ENCODE data around the gene ATG4C. TPM values are rescaled to one million over a fixed set of nuclear protein-coding genes. Genes with fewer than 3 reads are reported as not detected.

Gene ATG4C
- total and polyA plus RNA-seq, 2 of the 13 experiments (the other 11 are each of a cell fraction or from before 2014, with no cell fraction given): 4.0 to 11.2 TPM

DNA sequence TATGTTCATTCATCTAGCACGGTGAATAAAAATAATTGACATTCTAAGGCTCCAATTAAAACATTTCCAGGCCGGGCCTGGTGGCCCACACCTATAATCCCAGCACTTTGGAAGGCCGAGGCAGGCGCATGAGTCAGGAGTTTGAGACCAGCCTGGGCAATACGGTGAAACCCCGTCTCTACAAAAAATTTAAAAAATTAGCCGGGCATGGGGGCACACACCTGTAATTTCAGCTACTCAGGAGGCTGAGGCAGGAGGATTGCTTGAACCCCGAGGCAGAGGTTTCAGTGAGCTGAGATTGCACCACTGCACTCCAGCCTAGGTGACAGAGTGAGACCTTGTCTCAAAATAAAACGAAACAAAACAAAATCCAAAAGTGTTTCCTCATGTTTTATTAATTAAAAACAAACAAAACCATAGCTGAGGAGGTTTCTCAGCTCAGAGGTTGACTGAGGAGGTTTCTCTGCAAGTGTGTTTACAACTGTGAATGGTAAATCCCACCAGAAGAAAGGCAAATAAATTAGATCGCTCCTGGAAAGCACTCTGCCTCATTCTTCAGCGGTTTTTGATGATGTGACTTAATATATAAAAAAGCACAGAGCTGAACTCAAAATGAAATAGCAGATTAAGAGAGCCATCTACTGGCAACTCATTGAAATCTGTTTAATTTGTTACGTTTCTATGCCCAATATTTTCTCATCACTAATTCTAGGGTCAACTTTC, 37.7 kb upstream of the ATG4C start:
- Histone ChIP-seq H3K9me3 (ENCODE audit: low read length) (peaks cover 7% of the 10 kb centered on the region; the same call in 1 of the 2 replicates), H3K36me3 (replicated peaks in 1 of 2; ENCODE audit: control insufficient read depth in 1 of 2, insufficient read depth in 2 of 2, low read length in 2 of 2) (no peaks in the 10 kb centered on the region), H4K20me1 (ENCODE audit: insufficient read depth, low read length) (no peaks in the 10 kb centered on the region), H3K79me2 (ENCODE audit: insufficient read depth, low read length) (no peaks in the 10 kb centered on the region), H3K4me1 (ENCODE audit: insufficient read depth, low read length) (peaks cover 10% of the 10 kb centered on the region; the same call in 1 of the 2 replicates), H3K9ac (ENCODE audit: insufficient read depth, low read depth, low read length) (no peak overlapping the region), H3K4me2 (ENCODE audit: low read depth, low read length) (no peak overlapping the region), H3K4me3 (replicated peaks in 1 of 3; ENCODE audit: insufficient read depth in 1 of 3, low read depth in 2 of 3, low read length in 3 of 3) (no peak overlapping the region), H3K27ac (ENCODE audit: extremely low read length, insufficient read depth, low read length) (no peak overlapping the region), H2AFZ (ENCODE audit: low read length) (no peak overlapping the region), H3K27me3 (ENCODE audit: control insufficient read depth in 1 of 2, insufficient read depth in 2 of 2, low read length in 2 of 2) (no peaks in the 10 kb centered on the region)
- intact Hi-C loops (cut with micrococcal nuclease; ENCODE audit: unreplicated experiment): loop anchor here (1.0 kb wide), 2 partner anchors 216 to 238 kb away; no protein-coding TSS in a partner anchor
- in situ Hi-C loops (cut with HindIII; ENCODE audit: extremely low pct_ligation_motif_present, low pct_unique_long_range_greater_than_20kb): loop anchor here (10.0 kb wide), 1 partner anchor 211 kb away; no protein-coding TSS in a partner anchor
- ChIA-PET CTCF (ENCODE audit: low intra/inter-chr PET ratio, low total read pairs) (interaction anchor here (1.6 to 2.2 kb wide), 2 partner anchors 215 to 238 kb away, joined by 15 to 16 read pairs; no protein-coding TSS in a partner anchor), POLR2A (interaction anchor here (1.2 to 1.9 kb wide), 3 partner anchors 55 to 216 kb away, joined by 5 to 7 read pairs (median 5); no protein-coding TSS in a partner anchor)
- ATAC-seq (no peak; the same call in 2 of the 3 replicates), FAIRE-seq (peak; percentile 54), DNase-seq (ENCODE audit: low spot score) (peak; percentile 48)
- BruUV-seq (replicated peaks): no TSS peak
- 58% methylated on average over 12 of the region's 12 CpGs for WGBS (ENCODE audit: low lambda C conversion rate)
- TF ChIP-seq SMC3 (IDR thresholded peaks at IDR 0.05; ENCODE audit: low read length) (peak; percentile 51; the same call in 1 of the 2 replicates), ZFP1 (CRISPR knock-in tag; IDR thresholded peaks at IDR 0.05) (no peak), ARID2 (CRISPR knock-in tag; IDR thresholded peaks at IDR 0.05; ENCODE audit: borderline replicate concordance) (no peak), MAFK (conservative IDR thresholded peaks at IDR 0.05 in 1 of 2, IDR thresholded peaks at IDR 0.05 in 1 of 2; ENCODE audit: low read length in 2 of 2) (peak; percentile 9 to 59; a peak in 1 of 4 replicates), MIXL1 (CRISPR knock-in tag; IDR thresholded peaks at IDR 0.05) (peak; percentile 19; the same call in 1 of the 2 replicates), ZNF124 (CRISPR knock-in tag; IDR thresholded peaks at IDR 0.05) (no peak), RAD21 (CRISPR knock-in tag; IDR thresholded peaks at IDR 0.05) (peak; percentile 71), MAFF (IDR thresholded peaks at IDR 0.05; ENCODE audit: low read depth, low read length) (0 out of 2 replicates have a peak, but pooled peaks have one; percentile 15), STAG1 (CRISPR knock-in tag; IDR thresholded peaks at IDR 0.05) (peak; percentile 86)
- TF ChIP-seq, protein P1, sequence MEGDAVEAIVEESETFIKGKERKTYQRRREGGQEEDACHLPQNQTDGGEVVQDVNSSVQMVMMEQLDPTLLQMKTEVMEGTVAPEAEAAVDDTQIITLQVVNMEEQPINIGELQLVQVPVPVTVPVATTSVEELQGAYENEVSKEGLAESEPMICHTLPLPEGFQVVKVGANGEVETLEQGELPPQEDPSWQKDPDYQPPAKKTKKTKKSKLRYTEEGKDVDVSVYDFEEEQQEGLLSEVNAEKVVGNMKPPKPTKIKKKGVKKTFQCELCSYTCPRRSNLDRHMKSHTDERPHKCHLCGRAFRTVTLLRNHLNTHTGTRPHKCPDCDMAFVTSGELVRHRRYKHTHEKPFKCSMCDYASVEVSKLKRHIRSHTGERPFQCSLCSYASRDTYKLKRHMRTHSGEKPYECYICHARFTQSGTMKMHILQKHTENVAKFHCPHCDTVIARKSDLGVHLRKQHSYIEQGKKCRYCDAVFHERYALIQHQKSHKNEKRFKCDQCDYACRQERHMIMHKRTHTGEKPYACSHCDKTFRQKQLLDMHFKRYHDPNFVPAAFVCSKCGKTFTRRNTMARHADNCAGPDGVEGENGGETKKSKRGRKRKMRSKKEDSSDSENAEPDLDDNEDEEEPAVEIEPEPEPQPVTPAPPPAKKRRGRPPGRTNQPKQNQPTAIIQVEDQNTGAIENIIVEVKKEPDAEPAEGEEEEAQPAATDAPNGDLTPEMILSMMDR (CRISPR knock-in tag; IDR thresholded peaks at IDR 0.05): peak; percentile 64
- TF ChIP-seq, protein P2, sequence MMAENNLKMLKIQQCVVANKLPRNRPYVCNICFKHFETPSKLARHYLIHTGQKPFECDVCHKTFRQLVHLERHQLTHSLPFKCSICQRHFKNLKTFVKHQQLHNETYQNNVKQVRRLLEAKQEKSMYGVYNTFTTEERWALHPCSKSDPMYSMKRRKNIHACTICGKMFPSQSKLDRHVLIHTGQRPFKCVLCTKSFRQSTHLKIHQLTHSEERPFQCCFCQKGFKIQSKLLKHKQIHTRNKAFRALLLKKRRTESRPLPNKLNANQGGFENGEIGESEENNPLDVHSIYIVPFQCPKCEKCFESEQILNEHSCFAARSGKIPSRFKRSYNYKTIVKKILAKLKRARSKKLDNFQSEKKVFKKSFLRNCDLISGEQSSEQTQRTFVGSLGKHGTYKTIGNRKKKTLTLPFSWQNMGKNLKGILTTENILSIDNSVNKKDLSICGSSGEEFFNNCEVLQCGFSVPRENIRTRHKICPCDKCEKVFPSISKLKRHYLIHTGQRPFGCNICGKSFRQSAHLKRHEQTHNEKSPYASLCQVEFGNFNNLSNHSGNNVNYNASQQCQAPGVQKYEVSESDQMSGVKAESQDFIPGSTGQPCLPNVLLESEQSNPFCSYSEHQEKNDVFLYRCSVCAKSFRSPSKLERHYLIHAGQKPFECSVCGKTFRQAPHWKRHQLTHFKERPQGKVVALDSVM (CRISPR knock-in tag; IDR thresholded peaks at IDR 0.05): peak; percentile 73
- TF ChIP-seq, protein P3, sequence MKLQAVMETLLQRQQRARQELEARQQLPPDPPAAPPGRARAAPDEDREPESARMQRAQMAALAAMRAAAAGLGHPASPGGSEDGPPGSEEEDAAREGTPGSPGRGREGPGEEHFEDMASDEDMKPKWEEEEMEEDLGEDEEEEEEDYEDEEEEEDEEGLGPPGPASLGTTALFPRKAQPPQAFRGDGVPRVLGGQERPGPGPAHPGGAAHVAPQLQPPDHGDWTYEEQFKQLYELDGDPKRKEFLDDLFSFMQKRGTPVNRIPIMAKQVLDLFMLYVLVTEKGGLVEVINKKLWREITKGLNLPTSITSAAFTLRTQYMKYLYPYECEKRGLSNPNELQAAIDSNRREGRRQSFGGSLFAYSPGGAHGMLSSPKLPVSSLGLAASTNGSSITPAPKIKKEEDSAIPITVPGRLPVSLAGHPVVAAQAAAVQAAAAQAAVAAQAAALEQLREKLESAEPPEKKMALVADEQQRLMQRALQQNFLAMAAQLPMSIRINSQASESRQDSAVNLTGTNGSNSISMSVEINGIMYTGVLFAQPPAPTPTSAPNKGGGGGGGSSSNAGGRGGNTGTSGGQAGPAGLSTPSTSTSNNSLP (IDR thresholded peaks at IDR 0.05; ENCODE audit: low read depth, low read length): peak; percentile 63; the same call in 1 of the 2 replicates
